Activated CD8-positive, alpha-beta memory T cell treated with anti-CD3 and anti-CD28 coated beads, Interleukin-2, amount 50 U/mL, for 1 hour (primary cell): ENCODE results near the gene ERCC1.

Experiments
- DNase-seq: peaks from one replicate; pipeline ENCODE4 v3.0.0-alpha.2; 2020; ENCODE audit errors: extremely low read depth

Gene ERCC1

DNA sequence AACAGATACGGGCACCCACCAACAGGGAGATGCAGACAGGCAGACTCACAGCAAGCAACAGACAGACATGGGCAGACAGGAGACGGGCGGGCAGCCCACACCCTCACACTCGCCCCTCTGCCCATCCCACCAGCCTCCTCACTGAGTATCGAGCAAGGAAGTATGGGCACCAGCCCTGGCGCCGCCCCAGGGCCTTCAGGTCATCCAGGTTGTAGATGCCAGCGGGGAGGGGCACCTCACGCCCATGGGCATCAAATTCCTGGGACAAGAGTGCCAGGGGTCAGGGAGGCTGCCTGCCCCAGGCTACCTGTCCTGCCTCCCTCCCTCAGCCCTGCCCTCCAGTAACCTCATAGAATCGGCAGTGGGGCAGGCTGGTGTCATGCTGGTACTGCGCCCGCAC, 59.0 kb downstream of the ERCC1 start:
- no peak for DNase-seq

- no peak for DNase-seq
Observed at GRCh38 chr19:45363861-45364459, 59.8 kb downstream of the ERCC1 start.

DNA sequence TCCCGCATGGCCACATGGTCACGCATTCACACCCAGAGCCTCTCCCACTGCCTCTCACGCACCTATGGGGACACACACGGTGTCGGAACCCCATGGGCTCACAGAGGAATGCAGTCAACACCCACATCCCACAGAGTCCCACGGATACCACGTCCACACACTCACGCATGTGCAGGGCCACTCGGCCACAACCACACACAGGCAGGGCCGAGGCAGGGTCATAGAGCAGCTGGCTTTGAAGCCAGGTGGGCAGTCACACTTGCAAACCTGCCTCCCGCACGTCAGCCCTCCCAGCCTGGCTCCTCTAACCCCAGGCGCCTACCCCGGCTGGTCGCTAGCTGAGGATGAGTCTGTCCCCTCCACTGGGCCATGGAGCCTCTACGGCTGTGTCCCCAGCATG, 61.4 kb downstream of the ERCC1 start:
- no peak for DNase-seq

GRCh38 chr19:45361608-45362007, 62.1 kb downstream of the ERCC1 start:
- DNase-seq: no peak

GRCh38 chr19:45358213-45358792, 65.4 kb downstream of the ERCC1 start:
- no peak for DNase-seq

DNA sequence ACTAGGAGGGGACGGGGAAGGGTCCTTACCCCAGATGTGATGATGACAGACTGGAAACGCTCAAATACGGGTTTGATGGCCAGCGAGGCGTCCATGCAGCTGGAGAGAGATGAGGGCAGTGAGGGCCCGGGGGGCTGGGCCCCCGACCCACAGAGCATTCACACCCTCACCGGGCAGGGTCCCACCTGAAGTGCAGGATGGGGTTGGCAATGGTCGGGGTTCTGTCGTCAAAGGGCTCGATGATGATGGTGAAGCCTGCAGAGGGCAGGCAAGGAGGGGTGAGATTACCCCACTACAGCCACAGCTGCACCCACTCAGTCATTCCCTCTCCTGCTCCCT, 66.3 kb downstream of the ERCC1 start:
- DNase-seq: no peak
